Activated CD8-positive, alpha-beta T cell treated with anti-CD3 and anti-CD28 coated beads for 36 hours (primary cell): ENCODE measurements around the gene C1RL. TPM values are rescaled to one million over a fixed set of nuclear protein-coding genes. Genes with fewer than 3 reads are reported as not detected.

ENCODE experiments used
- ATAC-seq: fragments of 200-7000 bp; cut with Tn5 transposase; one replicate; pipeline ENCODE4 v1.10.0; 2021; ENCODE audit warnings: mild to moderate bottlenecking, moderate library complexity
- CTCF ChIA-PET: fragments of 350-600 bp; sonication (Branson Sonifier 250); formaldehyde crosslinking; loops from one replicate; lab custom pipeline; 2021; ENCODE audit warnings: antibody characterized with exemption; lab: Charles Lee
- POLR2A ChIA-PET: fragments of 350-600 bp; sonication (Branson Sonifier 250); formaldehyde crosslinking; loops from one replicate; lab custom pipeline; 2021; ENCODE audit warnings: antibody characterized with exemption; lab: Charles Lee
- DNase-seq: peaks from one replicate; pipeline ENCODE4 v3.0.0-alpha.2; 2020
- H3K27ac Mint-ChIP-seq: one replicate; pipeline ENCODE4 v1.8.0; 2021; ENCODE audit warnings: mild to moderate bottlenecking, mixed read lengths
- H3K27me3 Mint-ChIP-seq: one replicate; pipeline ENCODE4 v1.8.0; 2021; ENCODE audit warnings: mixed read lengths
- H3K36me3 Mint-ChIP-seq: one replicate; pipeline ENCODE4 v1.8.0; 2021; ENCODE audit warnings: low read depth, mixed read lengths
- H3K4me1 Mint-ChIP-seq: one replicate; pipeline ENCODE4 v1.8.0; 2021; ENCODE audit warnings: low read depth, mixed read lengths
- H3K4me3 Mint-ChIP-seq: one replicate; pipeline ENCODE4 v1.8.0; 2021; ENCODE audit warnings: mild to moderate bottlenecking, moderate library complexity, mixed read lengths
- H3K9me3 Mint-ChIP-seq: one replicate; pipeline ENCODE4 v1.8.0; 2021; ENCODE audit warnings: mixed read lengths
- CTCF ChIP-seq: fragments of 200-600 bp; IDR thresholded peaks from one replicate; pipeline ENCODE4 v1.8.0; 2022; ENCODE audit warnings: antibody characterized with exemption, mild to moderate bottlenecking
- intact Hi-C: fragments of 100-400 bp; cut with micrococcal nuclease; formaldehyde crosslinking; loops from one replicate; pipeline ENCODE4 v1.10.0; 2022
- total RNA-seq, 2 experiments: library from RNA; stranded (reverse); gene quantifications; one replicate each; pipeline ENCODE4 v1.2.3, GENCODE V29; 2021

C1RL gene
- total RNA-seq, 2 experiments from 2014 or later: 10.5 to 11.8 TPM

DNA sequence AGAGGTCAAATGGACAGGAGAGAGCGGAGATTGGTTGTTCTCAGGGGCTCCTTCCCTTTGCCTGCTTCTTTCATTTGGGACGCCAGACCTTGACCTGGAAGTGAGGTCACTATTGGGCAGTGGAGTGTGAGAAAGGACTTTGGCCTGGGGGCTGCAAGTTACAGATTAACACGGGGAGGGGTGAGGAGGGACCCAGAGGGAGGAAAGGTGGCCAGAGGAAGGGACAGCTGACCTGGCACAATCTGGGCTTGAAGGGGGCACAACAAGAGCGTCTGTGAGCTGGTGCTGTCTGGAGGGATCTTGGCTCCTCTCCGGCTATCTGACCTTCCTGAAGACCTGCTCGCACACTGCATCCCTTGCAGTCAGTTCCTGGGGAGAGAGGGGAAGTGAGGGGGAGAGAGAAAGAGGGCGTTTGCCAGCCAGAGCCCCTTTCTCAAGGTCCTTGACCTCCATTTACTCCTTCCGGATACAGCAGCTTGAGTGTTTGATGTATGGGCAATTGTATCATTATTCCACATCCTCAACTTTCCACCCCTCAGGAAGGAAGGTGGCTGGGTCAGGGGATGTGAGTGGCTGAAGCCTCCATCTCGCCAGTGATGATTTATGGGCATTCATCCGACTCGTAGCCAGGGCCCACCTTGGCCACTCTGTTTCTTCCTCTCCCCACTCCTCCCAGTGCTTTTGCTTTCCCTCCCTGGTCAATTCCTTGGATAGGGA is 14.9 kb upstream of the C1RL start:
- Mint-ChIP-seq H3K27ac (no peak overlapping the region), H3K27me3 (no peaks in the 10 kb centered on the region), H3K4me1 (peaks cover 4% of the 10 kb centered on the region), H3K36me3 (no peaks in the 10 kb centered on the region), H3K4me3 (no peak overlapping the region), H3K9me3 (no peaks in the 10 kb centered on the region)
- no peak for DNase-seq
- ATAC-seq: no peak
- ChIA-PET POLR2A (no interaction called here), CTCF (interaction anchor here (1.2 to 2.4 kb wide), 4 partner anchors 11 to 106 kb away, joined by 3 to 24 read pairs (median 8); partner anchors contain the start of gene LPCAT3)
- no peak for TF ChIP-seq CTCF
- intact Hi-C loops: no loop called here

GRCh38 chr12:7122811-7123769 is 14.1 kb upstream of the C1RL start:
- intact Hi-C loops: no loop called here
- Mint-ChIP-seq H3K27me3 (no peaks in the 10 kb centered on the region), H3K9me3 (no peaks in the 10 kb centered on the region), H3K36me3 (no peaks in the 10 kb centered on the region), H3K4me3 (no peak overlapping the region), H3K27ac (no peak overlapping the region), H3K4me1 (no peaks in the 10 kb centered on the region)
- TF ChIP-seq CTCF: no peak
- CTCF ChIA-PET: interaction anchor here (1.2 to 1.9 kb wide), 3 partner anchors 10 to 105 kb away, joined by 3 to 12 read pairs (median 5); partner anchors contain the start of gene LPCAT3
- DNase-seq (no peak), ATAC-seq (no peak)
- POLR2A ChIA-PET: interaction anchor here (1.8 kb wide), 1 partner anchor 15 kb away, joined by 8 read pairs; the partner anchor contains the start of gene C1RL

DNA sequence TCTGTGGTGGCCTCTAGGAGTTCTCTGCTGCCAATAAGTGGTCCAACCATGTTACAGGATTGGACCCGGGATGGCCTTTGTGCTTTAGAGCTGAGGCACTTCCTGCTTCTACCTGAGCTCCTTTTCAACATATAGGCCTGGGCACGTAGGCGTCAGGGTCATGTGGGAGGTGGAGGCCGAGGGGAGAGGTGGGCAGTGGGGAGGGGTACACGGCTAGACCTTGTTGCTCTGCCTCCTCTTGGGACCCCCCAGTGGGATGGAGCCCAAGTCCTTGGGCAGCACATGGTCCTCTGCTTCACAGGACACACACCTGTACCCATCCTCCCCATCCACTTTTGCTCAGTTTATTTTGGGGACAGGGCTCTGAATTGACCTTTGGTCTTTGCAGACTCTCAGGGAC is 12.3 kb upstream of the C1RL start:
- no peak overlapping the region for H3K27ac Mint-ChIP-seq
- no peak overlapping the region for H3K4me3 Mint-ChIP-seq
- DNase-seq (no peak), ATAC-seq (no peak)
- intact Hi-C loops: no loop called here
- H3K27me3 Mint-ChIP-seq: no peaks in the 10 kb centered on the region
- TF ChIP-seq CTCF: no peak
- CTCF ChIA-PET: no interaction called here
- no peaks in the 10 kb centered on the region for H3K9me3 Mint-ChIP-seq
- POLR2A ChIA-PET: interaction anchor here (0.6 kb wide), 1 partner anchor 125 kb away, joined by 4 read pairs; no protein-coding TSS in a partner anchor
- H3K36me3 Mint-ChIP-seq: peaks cover 7% of the 10 kb centered on the region
- no peaks in the 10 kb centered on the region for H3K4me1 Mint-ChIP-seq

DNA sequence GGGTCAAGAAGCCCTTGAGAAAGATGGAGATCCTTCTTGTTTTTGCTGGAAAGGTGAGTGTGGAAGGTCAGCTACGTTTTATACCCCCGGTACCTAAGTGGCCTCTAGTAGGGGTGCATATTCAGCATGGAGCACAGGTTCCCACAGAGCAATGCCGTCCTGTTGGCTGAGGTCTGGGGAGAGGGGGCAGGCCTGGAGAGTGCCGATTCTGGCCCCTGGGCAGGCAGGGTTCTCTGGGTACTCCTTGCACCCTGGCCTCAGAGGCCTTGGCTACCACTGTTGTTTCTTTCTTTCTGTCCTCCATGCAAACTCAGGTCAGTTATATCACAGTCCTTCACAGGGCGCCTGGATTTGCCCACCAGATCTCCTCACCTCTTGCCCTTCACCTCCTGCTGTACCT is 11.2 kb upstream of the C1RL start:
- CTCF ChIA-PET: interaction anchor here (1.0 kb wide), 1 partner anchor 11 kb away, joined by 3 read pairs; the partner anchor contains the start of gene C1RL
- intact Hi-C loops: no loop called here

More for the DNA sequence above, 11.2 kb upstream of the C1RL start:
- TF ChIP-seq CTCF: no peak
- H3K4me3 Mint-ChIP-seq: no peak overlapping the region
- POLR2A ChIA-PET: interaction anchor here (0.7 kb wide), 1 partner anchor 158 kb away, joined by 3 read pairs; no protein-coding TSS in a partner anchor
- H3K36me3 Mint-ChIP-seq: peaks cover 15% of the 10 kb centered on the region
- H3K4me1 Mint-ChIP-seq: no peaks in the 10 kb centered on the region
- no peak overlapping the region for H3K27ac Mint-ChIP-seq
- DNase-seq (no peak), ATAC-seq (no peak)
- no peaks in the 10 kb centered on the region for H3K9me3 Mint-ChIP-seq
- H3K27me3 Mint-ChIP-seq: no peaks in the 10 kb centered on the region
